DLD1 (cell line): Measurements from ENCODE around the gene TMX3.

ENCODE experiments used
- in situ Hi-C: cut with HindIII; loops from 2 replicates; pipeline ENCODE4 v1.10.0; 2017; ENCODE audit warnings: low sequenced_read_pairs

Gene TMX3

DNA sequence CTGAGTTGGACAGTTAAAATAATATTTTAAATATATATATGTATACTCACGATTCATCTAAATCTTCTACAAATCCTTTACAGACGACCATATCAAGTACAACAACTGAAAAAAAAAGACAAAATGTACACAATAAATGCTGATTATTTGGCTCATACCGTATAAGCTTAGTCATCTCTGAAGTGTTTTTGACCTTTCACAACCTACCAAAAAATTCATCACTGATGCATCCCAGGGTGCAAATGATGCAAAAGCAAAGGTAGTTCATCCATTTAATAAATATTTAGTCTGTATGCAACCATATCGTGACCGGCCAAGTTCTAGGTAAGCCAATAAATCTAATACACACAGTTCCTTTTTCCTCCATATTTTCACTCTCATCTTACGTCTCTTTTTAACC lies 1.1 kb downstream of the TMX3 start:
- in situ Hi-C loops, result no loop called here

- in situ Hi-C loops, result no loop called here
Measured at GRCh38 chr18:68713131-68713530, 1.8 kb downstream of the TMX3 start.

DNA sequence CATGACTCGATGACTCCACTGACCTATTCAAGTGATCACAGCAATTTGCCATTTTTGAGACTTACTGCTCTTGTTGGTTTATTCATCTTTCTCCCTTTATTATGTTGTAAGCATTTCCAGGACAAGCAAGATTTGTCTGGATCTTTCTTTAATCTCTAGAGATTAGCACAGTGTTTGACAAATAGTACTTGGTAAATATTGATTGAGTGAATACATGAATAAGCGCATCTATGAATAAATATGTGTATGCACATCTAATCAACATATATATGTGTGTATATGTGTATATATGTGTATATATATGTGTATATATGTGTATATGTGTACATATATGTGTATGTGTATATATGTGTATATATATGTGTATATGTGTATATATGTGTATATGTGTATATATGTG lies 7.3 kb downstream of the TMX3 start:
- in situ Hi-C loops, result no loop called here

GRCh38 chr18:68705119-68705518 lies 9.8 kb downstream of the TMX3 start:
- in situ Hi-C loops, result no loop called here

DNA sequence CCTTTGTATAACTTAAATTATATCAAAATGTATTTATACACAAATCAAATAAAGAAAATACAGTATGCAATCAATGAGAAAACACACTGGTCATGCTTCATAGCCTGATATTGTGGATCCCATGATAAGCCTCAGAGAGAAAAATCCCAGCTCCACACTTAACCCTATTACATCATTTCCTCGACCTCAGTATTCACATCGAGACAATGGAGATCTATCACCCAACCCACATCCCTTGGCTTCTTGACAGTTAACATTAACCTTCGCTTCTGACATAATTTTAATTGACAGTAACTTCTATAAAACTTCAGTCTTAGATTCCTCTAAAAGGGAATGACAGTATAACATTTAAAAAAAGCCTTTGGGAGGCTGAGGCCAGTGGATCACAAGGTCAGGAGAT lies 11.6 kb downstream of the TMX3 start:
- in situ Hi-C loops, result no loop called here

- in situ Hi-C loops, result no loop called here
Measured at GRCh38 chr18:68701353-68701752, 13.6 kb downstream of the TMX3 start.

DNA sequence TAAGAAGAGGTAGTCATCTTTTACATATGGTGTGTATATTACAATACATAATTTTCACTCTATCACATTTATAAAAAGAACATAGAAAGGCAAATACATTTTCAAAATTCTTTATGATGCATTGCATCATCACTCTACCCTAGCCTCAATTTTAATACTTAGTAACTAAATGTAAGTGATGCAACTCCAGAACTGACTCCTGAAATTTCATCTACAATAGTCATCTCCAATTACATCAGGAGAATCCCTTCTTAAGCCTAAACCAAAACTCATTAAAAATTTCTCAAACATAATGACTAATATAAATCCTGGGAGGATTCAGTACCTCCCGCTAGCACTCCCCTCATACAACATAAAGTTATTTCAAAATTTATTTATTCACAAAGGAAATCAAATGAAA lies 15.9 kb downstream of the TMX3 start:
- in situ Hi-C loops, result no loop called here

DNA sequence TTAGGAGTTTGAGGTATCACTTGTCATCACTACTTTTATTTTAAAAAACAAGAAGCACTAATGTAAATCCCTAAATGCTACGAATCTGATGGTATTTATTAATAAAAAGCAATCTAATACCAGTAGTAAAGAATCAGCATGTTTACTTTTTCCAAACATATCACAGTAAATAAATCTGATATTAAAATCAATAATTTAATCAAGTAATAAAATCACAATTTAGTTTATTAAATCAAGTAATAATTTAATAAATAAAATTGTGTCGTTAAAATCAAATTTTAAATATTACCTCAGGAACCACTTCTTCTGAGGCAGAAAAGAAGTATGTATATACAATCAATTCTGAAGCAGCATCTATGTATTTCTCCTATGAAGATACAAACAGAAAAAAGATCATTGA lies 18.0 kb downstream of the TMX3 start:
- in situ Hi-C loops, result no loop called here

DNA sequence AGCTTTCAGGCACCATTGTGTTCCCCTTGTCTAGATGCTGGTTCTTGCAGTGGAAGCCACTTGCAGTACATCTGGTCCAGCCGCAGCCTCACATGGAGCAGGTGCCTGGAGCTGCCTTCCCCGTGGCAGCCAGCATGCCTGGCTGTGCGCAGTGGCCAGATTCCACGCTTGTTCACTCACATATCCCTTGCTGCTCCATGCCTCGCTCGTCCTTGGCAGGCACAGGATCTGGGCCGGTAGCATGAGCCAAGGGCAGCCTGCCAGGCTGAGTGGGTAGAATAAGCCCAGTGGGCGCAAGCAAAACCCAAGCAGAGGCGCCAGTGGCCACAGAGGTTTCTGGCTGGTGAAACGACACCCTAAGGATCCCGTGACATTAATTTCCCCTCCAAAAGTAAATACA lies 20.6 kb downstream of the TMX3 start:
- in situ Hi-C loops, result no loop called here

- in situ Hi-C loops, result no loop called here
Measured at GRCh38 chr18:68693091-68693815, 21.7 kb downstream of the TMX3 start.

DNA sequence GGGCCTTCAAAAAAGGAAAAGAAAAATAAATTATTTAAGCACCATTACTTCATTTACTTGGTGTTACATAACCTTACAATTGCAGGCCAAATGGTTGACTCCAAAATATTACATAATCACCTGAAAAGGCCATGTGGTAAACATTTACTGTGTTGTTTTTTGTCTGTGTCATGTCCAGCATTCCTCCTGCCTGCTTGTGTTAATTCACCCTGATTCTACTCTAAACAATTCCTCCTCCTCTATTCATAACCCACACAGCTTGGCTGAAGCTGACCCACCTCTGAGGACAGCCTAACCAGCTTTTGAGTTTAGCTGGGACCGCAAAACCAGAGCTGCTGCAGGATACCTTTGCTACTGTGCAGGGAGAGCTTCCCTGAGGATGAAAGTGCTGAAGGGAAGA lies 35.4 kb downstream of the TMX3 start:
- in situ Hi-C loops, result no loop called here

DNA sequence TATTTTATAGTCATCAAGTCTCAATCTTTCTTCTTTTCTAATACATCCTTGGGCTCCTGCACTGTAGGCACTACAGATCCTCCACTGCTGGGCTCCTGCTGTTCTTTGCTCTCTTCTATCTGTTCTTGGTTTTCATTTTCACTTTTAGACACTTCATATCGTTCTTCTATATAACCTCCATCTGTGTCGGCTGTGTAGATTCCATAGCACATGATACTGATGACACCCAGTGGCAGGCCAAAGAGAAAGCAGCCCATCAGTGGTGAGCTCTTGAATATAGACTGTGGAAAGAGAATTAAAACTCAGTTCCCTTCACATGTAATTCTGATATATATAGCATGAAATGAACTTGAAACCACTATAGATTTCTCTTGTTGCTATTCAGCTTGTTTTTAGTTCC lies 38.0 kb downstream of the TMX3 start:
- in situ Hi-C loops, result no loop called here

- in situ Hi-C loops, result no loop called here
Measured at GRCh38 chr18:68667121-68667520, 47.8 kb downstream of the TMX3 start.

- in situ Hi-C loops, result no loop called here
Measured at GRCh38 chr18:68666381-68666780, 48.5 kb downstream of the TMX3 start.

- in situ Hi-C loops, result no loop called here
Measured at GRCh38 chr18:68665628-68666027, 49.3 kb downstream of the TMX3 start.

- in situ Hi-C loops, result no loop called here
Measured at GRCh38 chr18:68662754-68663153, 52.2 kb downstream of the TMX3 start.

GRCh38 chr18:68660354-68661183 lies 54.3 kb downstream of the TMX3 start:
- in situ Hi-C loops, result no loop called here

DNA sequence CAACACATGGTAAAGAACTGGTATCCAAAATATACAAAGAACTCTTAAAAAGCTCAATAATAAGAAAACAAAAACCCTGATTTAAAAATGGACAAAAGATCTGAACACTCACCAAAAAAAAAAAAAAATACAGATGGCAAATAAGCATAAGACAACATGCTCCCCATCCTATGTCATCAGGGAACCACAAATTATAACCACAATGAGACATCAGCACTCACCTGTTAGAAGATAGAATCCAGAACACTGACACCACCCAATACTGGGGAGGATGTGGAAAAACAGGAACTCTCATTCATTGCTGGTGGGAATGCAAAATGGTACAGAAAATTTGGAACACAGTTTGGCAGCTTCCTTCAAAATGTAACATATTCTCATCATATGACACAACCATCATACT lies 66.7 kb downstream of the TMX3 start:
- in situ Hi-C loops, result no loop called here

GRCh38 chr18:68642003-68642402 lies 72.9 kb downstream of the TMX3 start:
- in situ Hi-C loops, result no loop called here

DNA sequence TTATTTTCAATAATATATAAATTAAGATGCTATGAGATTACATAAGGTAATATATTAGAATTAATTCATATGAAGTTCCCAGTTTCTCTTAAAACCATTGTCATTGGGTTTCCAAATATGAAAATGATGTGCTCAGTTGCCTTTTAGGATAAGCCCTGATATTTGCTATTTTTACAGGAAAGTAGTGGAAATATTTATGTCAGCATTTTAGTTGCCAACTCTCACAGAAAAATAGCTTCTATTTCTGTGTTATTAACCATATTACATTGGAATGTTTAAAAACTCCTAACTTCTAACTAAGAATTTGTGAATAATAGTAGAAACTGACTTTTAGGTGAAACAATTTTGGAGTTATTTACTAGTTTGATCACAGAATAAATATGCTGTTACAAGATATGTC lies 74.0 kb downstream of the TMX3 start:
- in situ Hi-C loops, result no loop called here

DNA sequence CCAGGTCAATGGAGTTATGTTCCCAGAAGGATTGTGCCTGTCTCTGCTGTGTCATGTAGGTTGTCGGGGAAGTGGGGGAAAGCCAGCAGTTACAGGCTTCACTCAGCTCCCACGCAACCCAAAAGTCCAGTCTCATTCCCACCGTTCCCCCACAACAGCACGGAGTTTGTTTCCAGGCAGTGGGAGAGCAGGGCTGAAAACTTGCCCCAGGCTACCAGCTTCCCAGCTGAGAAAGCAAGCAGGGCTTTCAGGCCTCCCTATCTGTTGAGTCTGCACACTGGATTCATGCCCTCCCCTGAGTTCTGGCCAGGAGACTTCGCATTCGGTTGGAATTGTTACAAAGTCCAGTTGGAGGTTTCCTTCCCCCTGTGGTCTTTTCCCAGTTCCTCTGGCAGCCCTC lies 76.3 kb downstream of the TMX3 start:
- in situ Hi-C loops, result no loop called here

GRCh38 chr18:68627812-68628211 lies 87.1 kb downstream of the TMX3 start:
- in situ Hi-C loops, result no loop called here
